Left ventricle myocardium inferior (tissue), 1 donor: ENCODE data around the gene CAPN13. TPM values are rescaled to one million over a fixed set of nuclear protein-coding genes. Genes with fewer than 3 reads are reported as not detected.

Source experiments
- DNase-seq: peaks from one replicate; pipeline ENCODE4 v3.0.0-alpha.2; 2020
- H3K27ac ChIP-seq: fragments of 200-600 bp; replicated peaks from 2 replicates; pipeline ENCODE4 v1.8.0; 2021
- H3K27me3 ChIP-seq: fragments of 200-600 bp; 2 replicates; pipeline ENCODE4 v1.8.0; 2021; ENCODE audit warnings: low read depth
- H3K36me3 ChIP-seq: fragments of 200-600 bp; 2 replicates; pipeline ENCODE4 v1.8.0; 2021
- H3K4me1 ChIP-seq: fragments of 200-600 bp; 2 replicates; pipeline ENCODE4 v1.8.0; 2021
- H3K4me3 ChIP-seq: fragments of 200-600 bp; 2 replicates; pipeline ENCODE4 v1.8.0; 2021; ENCODE audit warnings: mild to moderate bottlenecking, moderate library complexity
- H3K9me3 ChIP-seq: fragments of 200-600 bp; replicated peaks from 2 replicates; pipeline ENCODE4 v1.8.0; 2021
- intact Hi-C: fragments of 100-400 bp; cut with micrococcal nuclease; formaldehyde crosslinking; loops from one replicate; pipeline ENCODE4 v1.11.0; 2022
- total RNA-seq: library from RNA; stranded (reverse); fragmentation: NEBNext Ultra II Directional; extraction: Animal tissue kit (Norgen Biotek cat#: 25700); gene quantifications from one replicate; pipeline ENCODE4 v1.2.1, GENCODE V29; 2021
- TF ChIP-seq, protein P1 (sequence below): fragments of 200-600 bp; IDR thresholded peaks from 2 replicates; pipeline ENCODE4 v1.8.0; 2021; ENCODE audit warnings: antibody characterized with exemption, mild to moderate bottlenecking, borderline replicate concordance
- donor health status: DM: no; HTN: yes; CAD: no; lungs with severe emphysema.

CAPN13 gene
- total RNA-seq, 1 donor from 2014 or later: not detected

DNA sequence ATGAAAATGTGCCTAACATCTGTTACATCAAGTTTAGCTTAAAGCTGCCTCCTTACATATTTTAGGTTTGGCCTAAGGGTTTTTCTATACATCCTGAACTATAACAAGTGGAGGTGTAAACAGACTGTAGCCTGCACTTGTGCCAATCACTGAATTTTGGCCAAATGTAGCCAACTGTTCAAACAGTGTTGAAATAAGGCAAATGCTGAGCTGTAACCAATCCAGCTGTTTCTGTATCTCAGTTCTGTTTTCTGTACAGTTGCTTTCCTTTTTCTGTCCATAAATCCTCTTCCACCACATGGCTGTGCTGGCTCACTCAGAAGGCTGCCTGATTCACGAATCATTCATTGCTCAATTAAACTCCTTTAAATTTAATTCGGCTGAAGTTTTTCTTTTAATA, 19.2 kb upstream of the CAPN13 start:
- DNase-seq: no peak
- no peaks in the 10 kb centered on the region for H3K36me3 ChIP-seq
- H3K27me3 ChIP-seq: peaks cover 18% of the 10 kb centered on the region
- H3K4me1 ChIP-seq: no peaks in the 10 kb centered on the region
- intact Hi-C loops: no loop called here
- no peak overlapping the region for H3K27ac ChIP-seq
- H3K9me3 ChIP-seq: peaks cover 9% of the 10 kb centered on the region
- TF ChIP-seq, protein P1, sequence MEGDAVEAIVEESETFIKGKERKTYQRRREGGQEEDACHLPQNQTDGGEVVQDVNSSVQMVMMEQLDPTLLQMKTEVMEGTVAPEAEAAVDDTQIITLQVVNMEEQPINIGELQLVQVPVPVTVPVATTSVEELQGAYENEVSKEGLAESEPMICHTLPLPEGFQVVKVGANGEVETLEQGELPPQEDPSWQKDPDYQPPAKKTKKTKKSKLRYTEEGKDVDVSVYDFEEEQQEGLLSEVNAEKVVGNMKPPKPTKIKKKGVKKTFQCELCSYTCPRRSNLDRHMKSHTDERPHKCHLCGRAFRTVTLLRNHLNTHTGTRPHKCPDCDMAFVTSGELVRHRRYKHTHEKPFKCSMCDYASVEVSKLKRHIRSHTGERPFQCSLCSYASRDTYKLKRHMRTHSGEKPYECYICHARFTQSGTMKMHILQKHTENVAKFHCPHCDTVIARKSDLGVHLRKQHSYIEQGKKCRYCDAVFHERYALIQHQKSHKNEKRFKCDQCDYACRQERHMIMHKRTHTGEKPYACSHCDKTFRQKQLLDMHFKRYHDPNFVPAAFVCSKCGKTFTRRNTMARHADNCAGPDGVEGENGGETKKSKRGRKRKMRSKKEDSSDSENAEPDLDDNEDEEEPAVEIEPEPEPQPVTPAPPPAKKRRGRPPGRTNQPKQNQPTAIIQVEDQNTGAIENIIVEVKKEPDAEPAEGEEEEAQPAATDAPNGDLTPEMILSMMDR: no peak
- H3K4me3 ChIP-seq: no peak overlapping the region

DNA sequence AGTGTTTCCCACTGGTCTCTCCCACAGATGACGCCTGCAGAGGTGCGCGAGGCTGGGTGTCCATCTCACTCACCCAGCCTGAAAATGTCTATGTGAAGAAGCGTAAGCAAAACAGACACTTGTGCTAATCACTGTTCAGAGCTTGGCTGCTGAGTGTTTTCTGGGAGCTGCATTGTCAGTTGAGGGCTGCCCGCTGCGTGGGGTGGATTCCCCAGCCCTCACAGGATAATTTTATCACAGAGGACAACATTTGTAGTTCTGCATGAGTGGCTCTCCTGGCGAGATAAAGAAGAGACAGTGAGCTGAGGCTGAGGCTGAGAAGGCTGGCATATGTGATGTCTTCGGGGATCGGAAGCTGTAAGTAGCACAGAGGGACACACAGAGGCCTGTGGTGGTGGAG, 16.2 kb upstream of the CAPN13 start:
- H3K4me3 ChIP-seq: no peak overlapping the region
- DNase-seq: no peak
- H3K9me3 ChIP-seq: peaks cover 9% of the 10 kb centered on the region
- TF ChIP-seq, protein P1: no peak
- H3K36me3 ChIP-seq: no peaks in the 10 kb centered on the region
- H3K4me1 ChIP-seq: no peaks in the 10 kb centered on the region
- intact Hi-C loops: no loop called here
- H3K27ac ChIP-seq: no peak overlapping the region
- peaks cover 9% of the 10 kb centered on the region for H3K27me3 ChIP-seq

DNA sequence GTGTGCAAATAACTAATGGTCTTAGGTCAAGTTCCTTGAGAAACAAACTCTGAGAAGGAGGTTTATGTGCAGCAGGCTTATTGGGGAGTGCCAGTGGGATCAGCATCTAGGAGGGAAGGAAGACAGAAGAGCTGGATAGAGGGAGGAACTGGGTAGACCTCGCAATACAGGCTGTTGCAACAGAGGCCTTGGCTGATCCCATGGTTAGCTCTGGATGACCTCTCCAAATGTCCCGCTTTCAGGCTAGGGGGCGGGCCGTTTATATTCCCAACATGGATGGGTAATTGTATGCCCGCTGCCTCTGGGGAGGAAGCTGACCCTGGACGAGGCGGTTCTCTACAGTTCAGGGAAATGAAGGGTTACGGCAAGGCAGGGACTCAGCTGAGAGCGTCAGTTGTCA, 14.7 kb upstream of the CAPN13 start:
- intact Hi-C loops: no loop called here
- Histone ChIP-seq H3K4me3 (no peak overlapping the region), H3K27me3 (peaks cover 6% of the 10 kb centered on the region), H3K36me3 (no peaks in the 10 kb centered on the region), H3K9me3 (peaks cover 7% of the 10 kb centered on the region), H3K4me1 (no peaks in the 10 kb centered on the region), H3K27ac (no peak overlapping the region)
- DNase-seq: no peak
- TF ChIP-seq, protein P1: no peak

DNA sequence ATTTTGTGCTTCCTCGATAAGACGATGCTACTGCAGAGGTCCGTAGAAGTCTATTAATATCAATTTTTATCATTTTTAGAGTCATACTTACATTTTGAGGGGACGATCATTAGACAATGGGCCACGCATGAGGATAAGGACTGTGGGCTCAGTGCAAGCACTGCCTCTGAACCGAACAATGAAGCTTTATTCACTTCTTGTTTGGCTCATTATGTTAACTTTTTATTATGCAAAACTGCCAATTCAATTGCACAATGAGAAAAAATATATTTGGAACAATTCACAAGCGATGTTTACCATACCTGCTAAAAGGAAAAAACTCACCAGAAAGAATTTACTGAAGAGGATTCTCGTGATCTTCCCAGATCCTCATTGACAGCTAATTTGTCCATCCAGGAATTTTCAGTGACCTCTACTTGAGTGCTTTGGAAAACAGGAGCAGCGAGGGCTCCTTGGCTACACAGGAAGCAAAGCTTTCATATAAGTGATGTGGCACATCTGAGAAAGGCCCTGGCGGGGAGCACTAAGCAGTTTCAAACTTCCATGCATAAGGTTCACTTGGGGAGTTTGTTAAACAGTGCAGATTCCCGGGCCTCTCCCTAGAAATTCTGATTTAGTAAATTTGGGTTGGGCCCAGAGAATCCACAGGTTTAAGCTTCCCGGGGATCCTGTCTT, 13.3 kb upstream of the CAPN13 start:
- Histone ChIP-seq H3K4me3 (no peak overlapping the region), H3K9me3 (no peaks in the 10 kb centered on the region), H3K27me3 (no peaks in the 10 kb centered on the region), H3K27ac (no peak overlapping the region), H3K4me1 (no peaks in the 10 kb centered on the region), H3K36me3 (no peaks in the 10 kb centered on the region)
- intact Hi-C loops: no loop called here
- no peak for DNase-seq
- TF ChIP-seq, protein P1: no peak

DNA sequence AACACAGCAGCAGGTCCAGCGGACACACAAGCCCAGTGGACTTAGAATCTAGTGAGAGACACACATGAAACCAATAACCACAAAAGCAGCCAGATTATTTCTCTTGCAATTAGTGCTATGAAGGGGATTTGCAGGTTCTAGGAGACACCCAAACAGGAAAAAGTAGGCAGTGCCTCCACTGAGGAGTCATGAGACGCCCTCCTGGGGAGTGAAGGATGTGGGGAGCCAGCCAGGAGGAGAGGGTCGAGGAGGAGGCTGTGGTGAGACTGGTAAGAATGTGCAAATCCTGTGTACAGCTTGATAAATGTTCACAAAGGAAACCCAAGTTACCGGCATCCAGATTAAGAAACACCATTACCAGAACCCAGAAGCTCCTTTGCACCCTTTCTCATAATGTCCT, 2.7 kb upstream of the CAPN13 start:
- TF ChIP-seq, protein P1: no peak
- no peaks in the 10 kb centered on the region for H3K4me1 ChIP-seq
- H3K27me3 ChIP-seq: peaks cover 98% of the 10 kb centered on the region
- intact Hi-C loops: no loop called here
- H3K4me3 ChIP-seq: no peak overlapping the region
- no peak for DNase-seq
- H3K36me3 ChIP-seq: no peaks in the 10 kb centered on the region
- H3K9me3 ChIP-seq: no peaks in the 10 kb centered on the region
- no peak overlapping the region for H3K27ac ChIP-seq
